ENCODE measurements around the gene TBC1D22A. TPM values are rescaled to one million over a fixed set of nuclear protein-coding genes. Genes with fewer than 3 reads are reported as not detected.

The TBC1D22A gene
- total RNA-seq, 1 experiment from 2014 or later: 20.9 TPM

DNA sequence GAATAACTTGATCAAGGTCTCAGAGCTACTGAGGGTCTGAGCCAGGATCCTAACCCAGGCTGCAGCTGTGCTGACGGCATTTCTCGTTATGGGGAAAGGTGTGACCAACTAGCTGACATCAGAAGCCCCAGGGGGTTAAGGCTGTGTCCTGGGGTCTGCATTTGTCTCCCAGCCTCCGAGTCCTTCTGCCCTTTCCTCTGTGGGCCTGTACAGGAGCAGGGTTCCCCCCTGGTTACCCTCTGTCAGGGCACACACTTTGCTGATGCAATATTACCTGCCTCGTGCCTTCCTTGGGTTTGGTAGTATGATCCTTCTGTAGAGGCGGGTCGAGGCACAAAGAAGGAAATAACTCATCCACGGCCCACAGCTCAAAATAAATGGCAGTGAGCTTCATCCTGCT, 183.0 kb downstream of the TBC1D22A start:
- no peak for ATAC-seq
- no peak overlapping the region for H2AFZ ChIP-seq (ENCODE audit: low read depth, low read length, poor library complexity, severe bottlenecking)
- H3K9me3 ChIP-seq (ENCODE audit: control insufficient read depth in 1 of 2, insufficient read depth in 1 of 2, low read depth in 1 of 2, low read length in 2 of 2): no peaks in the 10 kb centered on the region
- intact Hi-C loops (cut with micrococcal nuclease): no loop called here
- H3K79me2 ChIP-seq (ENCODE audit: insufficient read depth, low read length): no peaks in the 10 kb centered on the region
- no peaks in the 10 kb centered on the region for H3K27me3 ChIP-seq (ENCODE audit: insufficient read depth, low read length)
- H3K36me3 ChIP-seq (ENCODE audit: control insufficient read depth in 1 of 2, insufficient read depth in 2 of 2, low read length in 2 of 2): no peaks in the 10 kb centered on the region
- H3K4me2 ChIP-seq (ENCODE audit: low read length): no peak overlapping the region
- H3K4me1 ChIP-seq (ENCODE audit: control insufficient read depth in 1 of 2, insufficient read depth in 2 of 2, low read length in 2 of 2): no peaks in the 10 kb centered on the region
- TF ChIP-seq, protein P1, sequence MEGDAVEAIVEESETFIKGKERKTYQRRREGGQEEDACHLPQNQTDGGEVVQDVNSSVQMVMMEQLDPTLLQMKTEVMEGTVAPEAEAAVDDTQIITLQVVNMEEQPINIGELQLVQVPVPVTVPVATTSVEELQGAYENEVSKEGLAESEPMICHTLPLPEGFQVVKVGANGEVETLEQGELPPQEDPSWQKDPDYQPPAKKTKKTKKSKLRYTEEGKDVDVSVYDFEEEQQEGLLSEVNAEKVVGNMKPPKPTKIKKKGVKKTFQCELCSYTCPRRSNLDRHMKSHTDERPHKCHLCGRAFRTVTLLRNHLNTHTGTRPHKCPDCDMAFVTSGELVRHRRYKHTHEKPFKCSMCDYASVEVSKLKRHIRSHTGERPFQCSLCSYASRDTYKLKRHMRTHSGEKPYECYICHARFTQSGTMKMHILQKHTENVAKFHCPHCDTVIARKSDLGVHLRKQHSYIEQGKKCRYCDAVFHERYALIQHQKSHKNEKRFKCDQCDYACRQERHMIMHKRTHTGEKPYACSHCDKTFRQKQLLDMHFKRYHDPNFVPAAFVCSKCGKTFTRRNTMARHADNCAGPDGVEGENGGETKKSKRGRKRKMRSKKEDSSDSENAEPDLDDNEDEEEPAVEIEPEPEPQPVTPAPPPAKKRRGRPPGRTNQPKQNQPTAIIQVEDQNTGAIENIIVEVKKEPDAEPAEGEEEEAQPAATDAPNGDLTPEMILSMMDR (IDR thresholded peaks at IDR 0.05 in 2 of 3, conservative IDR thresholded peaks at IDR 0.05 in 1 of 3; ENCODE audit: borderline replicate concordance in 1 of 3, insufficient read depth in 1 of 3, low read depth in 2 of 3, low read length in 2 of 3): no peak
- TF ChIP-seq ELF1 (IDR thresholded peaks at IDR 0.05; ENCODE audit: borderline replicate concordance, low read depth) (no peak), SIN3A (IDR thresholded peaks at IDR 0.05; ENCODE audit: low read depth) (no peak), YY1 (IDR thresholded peaks at IDR 0.05; ENCODE audit: extremely low read depth, insufficient replicate concordance, low read depth, low read length) (no peak), SP1 (IDR thresholded peaks at IDR 0.05; ENCODE audit: low read depth) (no peak)
- TF ChIP-seq, protein P2, sequence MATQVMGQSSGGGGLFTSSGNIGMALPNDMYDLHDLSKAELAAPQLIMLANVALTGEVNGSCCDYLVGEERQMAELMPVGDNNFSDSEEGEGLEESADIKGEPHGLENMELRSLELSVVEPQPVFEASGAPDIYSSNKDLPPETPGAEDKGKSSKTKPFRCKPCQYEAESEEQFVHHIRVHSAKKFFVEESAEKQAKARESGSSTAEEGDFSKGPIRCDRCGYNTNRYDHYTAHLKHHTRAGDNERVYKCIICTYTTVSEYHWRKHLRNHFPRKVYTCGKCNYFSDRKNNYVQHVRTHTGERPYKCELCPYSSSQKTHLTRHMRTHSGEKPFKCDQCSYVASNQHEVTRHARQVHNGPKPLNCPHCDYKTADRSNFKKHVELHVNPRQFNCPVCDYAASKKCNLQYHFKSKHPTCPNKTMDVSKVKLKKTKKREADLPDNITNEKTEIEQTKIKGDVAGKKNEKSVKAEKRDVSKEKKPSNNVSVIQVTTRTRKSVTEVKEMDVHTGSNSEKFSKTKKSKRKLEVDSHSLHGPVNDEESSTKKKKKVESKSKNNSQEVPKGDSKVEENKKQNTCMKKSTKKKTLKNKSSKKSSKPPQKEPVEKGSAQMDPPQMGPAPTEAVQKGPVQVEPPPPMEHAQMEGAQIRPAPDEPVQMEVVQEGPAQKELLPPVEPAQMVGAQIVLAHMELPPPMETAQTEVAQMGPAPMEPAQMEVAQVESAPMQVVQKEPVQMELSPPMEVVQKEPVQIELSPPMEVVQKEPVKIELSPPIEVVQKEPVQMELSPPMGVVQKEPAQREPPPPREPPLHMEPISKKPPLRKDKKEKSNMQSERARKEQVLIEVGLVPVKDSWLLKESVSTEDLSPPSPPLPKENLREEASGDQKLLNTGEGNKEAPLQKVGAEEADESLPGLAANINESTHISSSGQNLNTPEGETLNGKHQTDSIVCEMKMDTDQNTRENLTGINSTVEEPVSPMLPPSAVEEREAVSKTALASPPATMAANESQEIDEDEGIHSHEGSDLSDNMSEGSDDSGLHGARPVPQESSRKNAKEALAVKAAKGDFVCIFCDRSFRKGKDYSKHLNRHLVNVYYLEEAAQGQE (IDR thresholded peaks at IDR 0.05; ENCODE audit: low read depth): no peak
- POLR2A ChIA-PET: no interaction called here
- no peak overlapping the region for H3K27ac ChIP-seq (ENCODE audit: low read depth, low read length)
- RAD21 ChIA-PET (ENCODE audit: low non-redundant PET in 1 of 2, low total read pairs in 2 of 2, uncharacterized antibody in 2 of 2, unreplicated experiment in 2 of 2): no interaction called here
- no TSS peak for BruUV-seq (replicated peaks)
- no peak overlapping the region for H3K4me3 ChIP-seq (replicated peaks in 1 of 2; ENCODE audit: low read depth in 1 of 2, low read length in 2 of 2)
- H3K9me2 ChIP-seq (ENCODE audit: insufficient read depth): no peaks in the 10 kb centered on the region
- CTCF ChIA-PET: no interaction called here
- H3K9ac ChIP-seq (ENCODE audit: low read length): no peak overlapping the region
- DNase-seq (ENCODE audit: low read depth, low spot score): no peak
- no peaks in the 10 kb centered on the region for H4K20me1 ChIP-seq (ENCODE audit: insufficient read depth)
